GM18858 (cell line): ENCODE data around the gene ZBTB43.
"Not testable (repeated sequence)": the region's sequence is repeated elsewhere in the genome, so short reads cannot be mapped to it uniquely, and the experiment has no call there.

Experiments used
- ATAC-seq: cut with Tn5 transposase; IDR thresholded peaks from one replicate; pipeline ENCODE4 v1.9.1; 2021; ENCODE audit not compliant: unreplicated experiment

The ZBTB43 gene

DNA sequence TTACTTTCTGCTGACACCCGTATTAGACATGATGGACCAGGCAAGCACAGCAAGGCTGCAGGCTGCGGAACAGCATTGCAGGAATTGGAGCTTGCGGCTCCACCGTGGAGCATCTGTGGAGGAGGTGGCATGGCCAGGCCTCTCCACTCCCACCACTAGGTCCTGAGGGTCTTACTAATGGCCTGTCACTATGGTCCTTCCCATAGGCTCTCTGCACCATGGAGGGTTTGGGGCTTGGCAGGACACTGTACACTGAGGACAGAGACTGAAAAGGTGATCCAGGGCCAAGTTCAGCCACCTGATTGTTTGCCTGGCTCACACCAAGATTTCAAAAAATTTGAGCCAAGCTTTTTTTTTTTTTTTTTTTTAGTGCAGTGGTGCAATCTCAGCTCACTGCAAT, 14.3 kb upstream of the ZBTB43 start:
- no peak for ATAC-seq

GRCh38 chr9:126791406-126792230, 13.2 kb upstream of the ZBTB43 start:
- ATAC-seq = no peak

- no peak for ATAC-seq
Observed at GRCh38 chr9:126793686-126794417, 11.0 kb upstream of the ZBTB43 start.

GRCh38 chr9:126794441-126794840, 10.4 kb upstream of the ZBTB43 start:
- ATAC-seq = no peak

- no peak for ATAC-seq
Observed at GRCh38 chr9:126796758-126797157, 8.1 kb upstream of the ZBTB43 start.

GRCh38 chr9:126797903-126798302, 6.9 kb upstream of the ZBTB43 start:
- no peak for ATAC-seq

GRCh38 chr9:126799034-126799433, 5.8 kb upstream of the ZBTB43 start:
- no peak for ATAC-seq

DNA sequence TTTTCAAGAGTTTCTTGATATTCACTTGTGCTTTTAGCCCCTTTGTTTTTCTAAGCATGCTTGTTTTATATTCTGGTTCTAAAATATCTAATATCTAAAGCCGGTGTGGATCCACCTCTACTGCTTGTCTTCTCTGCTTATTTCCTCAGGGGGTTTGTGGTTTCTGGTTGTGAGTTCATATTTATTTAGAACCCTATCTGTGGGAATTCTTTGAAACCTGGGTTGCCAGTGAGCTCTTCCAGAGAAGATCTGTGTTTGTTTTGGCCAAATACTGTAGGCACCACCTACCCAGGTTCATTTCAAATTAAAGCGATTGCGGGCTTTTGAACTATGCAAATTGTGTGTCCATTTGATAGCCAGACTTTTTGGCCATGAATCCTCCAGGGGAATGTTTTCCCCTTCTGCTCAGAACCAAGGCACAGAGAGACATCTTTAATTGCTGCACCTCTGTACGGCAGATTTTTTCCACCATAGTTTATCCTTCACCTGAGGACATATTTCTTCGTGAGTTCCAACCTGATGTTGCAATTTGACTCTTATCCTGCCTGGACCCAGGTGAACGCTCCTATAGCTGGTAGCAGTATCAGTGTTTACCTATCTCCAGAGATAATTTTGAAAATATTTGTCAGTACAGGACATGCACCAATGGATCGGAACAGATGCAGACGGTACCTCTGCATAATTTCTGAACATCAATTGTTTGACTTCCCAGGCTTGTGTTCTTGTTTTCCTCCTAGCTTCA, 2.4 kb upstream of the ZBTB43 start:
- ATAC-seq = no peak

DNA sequence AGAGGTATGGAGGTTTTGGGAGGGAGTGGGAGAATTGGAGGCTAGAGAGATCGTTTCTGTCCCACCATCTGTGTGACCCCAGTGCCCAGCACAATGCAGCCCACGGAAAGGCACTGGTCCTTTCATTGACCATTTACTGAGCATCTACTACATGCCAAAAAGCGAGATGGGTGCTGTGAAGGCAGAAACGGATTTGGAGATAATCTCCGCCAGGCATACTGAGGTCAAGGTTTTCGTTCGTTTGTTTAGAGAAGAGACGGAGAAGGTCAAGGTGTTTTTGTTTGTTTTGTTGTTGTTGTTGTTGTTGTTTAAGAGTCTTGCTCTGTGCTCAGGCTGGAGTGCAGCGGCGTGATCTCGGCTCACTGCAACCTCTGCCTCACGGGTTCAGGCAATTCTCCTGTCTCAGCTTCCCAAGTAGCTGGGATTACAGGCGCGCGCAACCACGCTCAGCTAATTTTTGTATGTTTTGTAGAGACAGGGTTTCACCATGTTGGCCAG, 593 bp upstream of the ZBTB43 start:
- ATAC-seq = no peak

GRCh38 chr9:126805554-126806262, 868 bp downstream of the ZBTB43 start:
- peak; percentile 57 for ATAC-seq

- ATAC-seq = no peak
Observed at GRCh38 chr9:126806336-126806735, 1.5 kb downstream of the ZBTB43 start.

DNA sequence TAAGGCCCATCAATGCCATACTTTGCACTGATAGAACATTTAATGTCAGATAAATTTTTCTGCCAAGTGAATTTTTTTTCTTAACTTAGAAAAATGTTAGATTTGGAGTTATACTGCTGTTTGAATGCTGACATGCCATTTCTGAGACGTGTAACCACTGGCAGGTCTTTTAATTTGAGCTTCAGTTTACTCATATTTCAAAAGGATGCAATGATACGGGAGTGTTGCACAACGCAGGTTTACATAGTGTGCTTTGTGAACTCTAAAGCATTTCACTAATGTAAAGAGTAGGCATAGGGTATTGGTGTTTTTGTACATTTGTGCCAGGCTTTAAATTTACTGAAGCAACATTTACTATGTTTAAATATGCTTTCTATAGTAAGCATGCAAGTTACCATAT, 4.2 kb downstream of the ZBTB43 start:
- ATAC-seq = no peak

DNA sequence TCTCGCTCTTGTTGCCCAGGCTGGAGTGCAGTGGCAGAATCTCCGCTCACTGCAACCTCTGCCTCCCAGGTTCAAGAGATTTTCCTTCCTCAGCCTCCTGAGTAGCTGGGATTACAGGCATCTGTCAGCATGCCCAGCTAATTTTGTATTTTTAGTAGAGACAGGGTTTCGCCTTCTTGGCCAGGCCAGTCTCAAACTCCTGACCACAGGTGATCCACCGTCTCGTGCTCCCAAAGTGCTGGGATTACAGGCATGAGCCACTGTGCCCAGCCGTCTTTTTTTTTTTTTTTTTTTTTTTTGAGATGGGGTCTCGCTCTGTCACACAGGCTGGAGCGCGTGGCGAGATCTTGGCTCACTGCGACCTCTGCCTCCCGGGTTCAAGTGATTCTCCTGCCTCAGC, 5.4 kb downstream of the ZBTB43 start:
- not testable (repeated sequence) for ATAC-seq

- no peak for ATAC-seq
Observed at GRCh38 chr9:126813072-126813471, 8.2 kb downstream of the ZBTB43 start.

GRCh38 chr9:126814091-126814490, 9.3 kb downstream of the ZBTB43 start:
- no peak for ATAC-seq

DNA sequence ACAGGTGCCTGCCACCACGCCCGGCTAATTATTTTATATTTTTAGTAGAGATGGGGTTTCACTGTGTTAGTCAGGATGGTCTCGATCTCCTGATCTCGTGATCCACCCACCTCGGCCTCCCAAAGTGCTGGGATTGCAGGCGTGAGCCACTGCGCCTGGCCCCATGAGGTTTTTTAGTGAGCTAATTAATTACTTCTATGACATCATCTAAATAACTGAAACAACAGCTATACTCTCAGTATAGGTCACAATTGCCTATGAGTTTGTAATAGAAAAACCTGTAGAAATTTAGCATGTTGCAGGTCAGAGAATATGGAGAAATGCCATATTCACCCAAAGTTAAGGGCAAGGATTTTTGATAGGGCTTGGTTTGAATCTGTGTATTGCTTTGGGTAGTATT, 12.8 kb downstream of the ZBTB43 start:
- ATAC-seq = not testable (repeated sequence)

GRCh38 chr9:126818482-126818881, 13.6 kb downstream of the ZBTB43 start:
- no peak for ATAC-seq

GRCh38 chr9:126819482-126819881, 14.6 kb downstream of the ZBTB43 start:
- ATAC-seq = no peak

- no peak for ATAC-seq
Observed at GRCh38 chr9:126822278-126822677, 17.4 kb downstream of the ZBTB43 start.

GRCh38 chr9:126822873-126823272, 18.0 kb downstream of the ZBTB43 start:
- no peak for ATAC-seq

- not testable (repeated sequence) for ATAC-seq
Observed at GRCh38 chr9:126824052-126824451, 19.2 kb downstream of the ZBTB43 start.
